Posterior vena cava (tissue), 2 donors: ENCODE results near the gene HECTD3. TPM values are rescaled to one million over a fixed set of nuclear protein-coding genes. Genes with fewer than 3 reads are reported as not detected.
A peak's percentile ranks its signal among the peaks of the same experiment; 100 is the strongest.

Experiments used
- DNase-seq: peaks from one replicate; pipeline ENCODE4 v3.0.0-alpha.2; 2020; ENCODE audit warnings: low spot score
- intact Hi-C, 2 donors: fragments of 100-400 bp; cut with DNase I; formaldehyde crosslinking; loops; one replicate each; pipeline versions ENCODE4 v1.14.1 to v1.14.2; 2022 to 2023
- long read RNA-seq, 2 donors: library from polyadenylated mRNA; unstranded; transcript quantifications; one replicate each; pipeline ENCODE4 v2.0.0, GENCODE V29; 2020 to 2021
- total RNA-seq, 2 donors: library from RNA; stranded (reverse); fragmentation: NEBNext Ultra II Directional; extraction: Animal tissue kit (Norgen Biotek cat#: 25700); gene quantifications; one replicate each; pipeline ENCODE4 v1.2.1, GENCODE V29; 2021
- donor health status: DM: yes; HTN: yes; CAD: no.
- donor health status: DM: yes; HTN: yes; CAD: no.

The HECTD3 gene
- total RNA-seq = 10 to 100 TPM; 26.5 to 32.9 TPM
- long read RNA-seq, donor 1, partial matches to known transcripts = 0 of 7 reads
- long read RNA-seq, donor 1, other reads (novel, unspliced or antisense) = 5 of 7 reads
- long read RNA-seq, donor 2, transcript HECTD3-202 (21 exons, 3,610 nt) = major isoform, 9 of 19 reads
- long read RNA-seq, donor 2, partial matches to known transcripts = 3 of 19 reads
- long read RNA-seq, donor 2, other reads (novel, unspliced or antisense) = 6 of 19 reads

DNA sequence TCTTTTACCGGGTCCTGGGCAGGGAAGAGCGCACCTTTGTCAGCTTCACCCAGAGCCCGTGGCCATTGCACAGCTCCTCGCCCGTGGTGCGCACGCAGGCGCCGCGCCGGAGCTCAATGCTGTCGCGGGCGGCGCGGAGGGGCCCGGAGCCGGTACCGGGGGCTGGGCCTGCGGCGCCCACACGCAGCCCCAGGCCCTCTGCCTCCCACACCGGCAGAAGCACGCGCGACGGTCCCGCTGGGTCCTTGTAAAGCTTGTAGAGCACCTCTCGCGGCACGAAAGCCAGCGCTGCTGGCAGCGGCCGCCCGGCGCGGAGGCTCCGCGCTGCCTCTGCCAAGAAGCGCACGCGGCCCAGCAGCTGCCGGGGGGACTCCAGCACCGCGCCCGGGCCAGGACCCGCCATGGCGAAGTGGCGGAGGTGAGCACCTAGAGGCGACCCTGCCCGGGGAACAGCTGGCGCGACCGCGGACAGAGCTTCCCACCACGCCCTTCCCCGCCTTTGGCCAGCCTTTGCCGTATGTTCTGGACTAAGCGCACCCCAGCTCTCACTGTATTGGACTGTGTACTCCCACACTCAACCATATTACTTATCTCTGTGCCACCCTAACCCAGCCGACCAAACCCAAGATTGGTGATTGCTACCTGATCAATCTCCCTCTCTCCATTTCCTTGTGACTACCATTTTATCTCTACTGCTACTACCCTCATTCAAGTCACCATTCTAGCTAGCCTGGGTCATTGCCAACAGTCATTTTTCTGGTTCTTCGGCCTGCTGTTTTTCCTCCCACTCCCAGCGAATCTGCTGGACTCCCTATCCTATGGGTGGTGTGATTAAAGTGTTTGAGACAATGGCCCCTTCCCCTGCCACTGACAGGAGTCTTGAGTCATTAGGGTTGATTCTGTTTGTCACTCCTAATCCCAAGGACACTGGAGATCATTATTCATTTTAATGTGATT, at the start of gene HECTD3:
HECTD3 (minus strand) TSS at position 470 of the 957 bp plus-strand sequence; CDS start at position 403, 67 bp downstream.
- intact Hi-C loops = loop anchor here in 1 of 2 donors (5.0 to 10.0 kb wide), 4 partner anchors 176 to 561 kb away; partner anchors contain the start of gene TESK2
- DNase-seq = peak; percentile 92

DNA sequence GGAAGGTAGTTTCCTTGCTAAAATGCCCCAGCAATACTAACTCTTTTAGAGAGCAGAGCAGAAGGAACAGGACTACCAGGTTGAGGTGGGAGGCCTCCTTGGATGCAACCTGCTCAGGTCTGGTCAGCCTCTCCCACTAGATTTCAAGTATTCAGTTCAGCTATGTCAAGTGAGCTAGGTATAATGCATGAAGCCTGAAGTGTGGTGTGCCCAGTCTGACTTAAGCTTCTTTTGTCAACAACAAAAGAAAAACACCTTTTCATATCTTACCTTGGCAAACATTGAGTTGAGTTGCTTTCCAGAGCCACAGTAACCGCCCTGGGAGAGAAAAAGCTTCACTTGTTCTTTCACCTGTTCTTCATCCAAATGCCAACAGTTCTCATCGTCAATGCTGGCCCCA, 48.7 kb upstream of the HECTD3 start:
- DNase-seq = no peak
- intact Hi-C loops = no loop called here

DNA sequence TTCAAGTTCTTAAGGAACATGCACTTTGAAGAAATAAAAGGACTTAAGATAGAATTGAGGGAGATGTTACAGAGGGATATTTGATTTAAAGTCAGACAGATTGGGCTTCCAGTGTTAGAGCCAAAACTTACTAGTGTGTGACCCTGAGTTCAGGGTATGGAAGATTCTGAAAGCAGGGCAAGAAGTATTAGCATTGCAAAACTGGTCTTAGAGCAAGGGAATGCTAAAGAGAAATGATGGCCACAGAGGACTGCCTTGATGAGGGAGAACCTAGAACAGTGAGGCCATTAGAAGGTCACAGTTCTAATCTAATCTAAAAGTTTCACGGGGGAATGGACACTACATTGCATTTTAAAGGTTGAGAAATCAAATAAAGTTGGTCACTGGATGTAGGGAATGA, 46.4 kb upstream of the HECTD3 start:
- intact Hi-C loops = no loop called here

DNA sequence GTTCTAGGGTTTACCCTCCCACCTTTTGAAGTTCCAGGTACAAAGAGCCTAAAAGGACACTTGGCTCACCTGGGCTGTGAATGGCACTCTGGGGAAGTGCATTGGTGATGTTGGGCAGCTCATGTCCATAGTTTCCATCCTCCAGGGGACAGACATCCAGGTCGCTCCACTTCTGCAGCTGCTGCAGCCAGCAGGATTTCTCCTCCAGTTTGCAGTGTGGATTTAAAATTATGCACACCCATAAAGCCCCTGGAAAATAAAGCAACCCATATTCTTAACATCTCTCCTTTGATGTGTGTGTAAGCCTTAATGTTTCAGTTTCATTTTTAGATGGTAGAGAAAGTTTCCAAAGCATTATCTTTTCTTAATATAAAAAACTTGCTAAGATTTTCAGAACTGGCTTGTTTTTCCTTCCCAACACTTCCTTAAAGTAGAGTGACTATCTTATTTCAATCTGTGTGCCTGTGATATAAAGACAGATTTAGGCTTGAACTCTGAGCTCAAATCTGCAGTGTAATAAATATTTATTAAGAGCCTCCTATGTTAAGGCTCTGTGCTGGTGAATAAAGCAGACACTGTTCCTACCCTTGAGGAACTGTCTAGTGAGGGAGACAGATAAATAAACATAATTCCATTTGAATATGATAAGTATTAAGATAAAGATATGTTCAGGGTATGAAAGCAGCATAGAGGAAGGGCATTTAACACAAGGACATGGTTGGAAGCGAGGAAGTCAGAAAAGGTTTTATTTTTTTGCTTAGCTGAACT, 40.1 kb upstream of the HECTD3 start:
- no peak for DNase-seq
- intact Hi-C loops = no loop called here

More for the DNA sequence above, 46.4 kb upstream of the HECTD3 start:
- DNase-seq = no peak

GRCh38 chr1:45047032-45047431, 35.9 kb upstream of the HECTD3 start:
- DNase-seq = no peak
- intact Hi-C loops = no loop called here

DNA sequence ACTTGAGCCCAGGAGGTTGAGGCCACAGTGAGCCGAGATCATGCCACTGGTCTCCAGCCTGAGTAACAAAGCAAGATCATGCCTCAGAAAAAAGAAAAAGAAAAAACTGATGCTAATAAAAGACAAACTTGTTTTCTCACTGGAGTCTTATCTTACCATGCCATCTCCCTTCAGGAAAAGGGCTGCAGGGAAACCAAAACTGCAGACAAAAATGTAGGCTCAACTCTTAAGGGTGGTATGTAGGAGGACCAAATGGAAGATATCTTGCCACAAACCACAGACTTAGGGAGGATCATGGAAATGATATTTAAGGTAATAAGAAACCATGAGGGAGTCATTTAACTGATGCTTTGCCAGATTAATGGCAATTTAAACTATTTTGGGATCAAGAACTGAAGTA, 33.8 kb upstream of the HECTD3 start:
- no peak for DNase-seq
- intact Hi-C loops = no loop called here

GRCh38 chr1:45043094-45043493, 32.0 kb upstream of the HECTD3 start:
- DNase-seq = no peak
- intact Hi-C loops = no loop called here

GRCh38 chr1:45040297-45040696, 29.2 kb upstream of the HECTD3 start:
- no peak for DNase-seq
- intact Hi-C loops = no loop called here

DNA sequence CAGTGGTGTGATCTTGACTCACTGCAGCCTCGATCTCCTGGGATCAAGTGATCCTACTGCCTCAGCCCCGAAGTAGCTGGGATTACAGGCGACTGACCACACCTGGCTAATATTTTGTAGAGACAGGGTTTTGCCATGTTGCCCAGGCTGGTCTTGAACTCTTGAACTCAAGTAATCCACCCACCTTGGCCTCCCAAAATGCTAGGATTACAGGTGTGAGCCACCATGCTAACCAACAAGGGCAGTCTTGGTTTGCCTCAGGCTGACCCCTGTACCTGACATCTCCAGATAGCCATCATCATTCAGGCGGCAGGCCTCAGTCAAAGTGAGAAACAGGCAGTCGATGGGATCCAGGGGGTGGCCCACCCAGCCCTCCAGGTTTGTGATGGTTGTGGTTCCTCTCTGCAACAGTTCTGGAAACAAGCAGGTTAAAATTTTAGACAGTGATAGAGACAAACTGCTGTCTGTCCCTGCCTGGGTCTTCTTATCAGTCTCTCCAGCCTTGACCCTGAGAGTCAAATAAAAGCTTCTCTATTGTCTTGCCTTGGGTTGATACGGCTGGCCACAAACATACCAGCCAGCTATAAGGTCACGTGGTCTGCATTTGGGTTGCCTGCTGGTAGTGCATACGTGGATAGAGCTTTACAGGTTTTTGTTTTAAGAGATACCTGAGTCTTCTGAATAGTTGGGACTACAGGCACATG, 27.7 kb upstream of the HECTD3 start:
- DNase-seq = no peak
- intact Hi-C loops = no loop called here

GRCh38 chr1:45038240-45038639, 27.1 kb upstream of the HECTD3 start:
- no peak for DNase-seq
- intact Hi-C loops = no loop called here

DNA sequence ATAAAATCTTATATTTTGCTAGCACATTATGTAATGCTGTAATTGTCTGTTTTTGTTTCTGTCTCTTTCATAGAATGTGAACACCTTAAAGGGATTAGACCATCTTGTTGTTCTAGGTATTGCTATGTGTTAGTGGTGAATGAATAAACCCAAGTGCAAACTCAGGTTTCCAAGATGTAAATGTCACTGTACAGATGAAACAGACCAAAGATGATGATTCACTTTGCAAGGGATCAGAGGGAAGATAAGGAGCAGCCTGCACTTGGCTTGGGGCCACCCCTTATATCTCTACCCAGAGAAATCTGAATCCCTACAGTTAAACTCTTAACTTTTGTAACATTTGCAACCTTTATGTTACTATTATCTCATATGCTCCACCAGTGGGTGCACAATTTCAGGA, 26.3 kb upstream of the HECTD3 start:
- DNase-seq = no peak
- intact Hi-C loops = no loop called here

- no peak for DNase-seq
- intact Hi-C loops = no loop called here
Observed at GRCh38 chr1:45035631-45036301, 24.6 kb upstream of the HECTD3 start.

GRCh38 chr1:45033356-45033755, 22.2 kb upstream of the HECTD3 start:
- intact Hi-C loops = no loop called here
- no peak for DNase-seq

- intact Hi-C loops = no loop called here
- DNase-seq = no peak
Observed at GRCh38 chr1:45032837-45033236, 21.7 kb upstream of the HECTD3 start.

DNA sequence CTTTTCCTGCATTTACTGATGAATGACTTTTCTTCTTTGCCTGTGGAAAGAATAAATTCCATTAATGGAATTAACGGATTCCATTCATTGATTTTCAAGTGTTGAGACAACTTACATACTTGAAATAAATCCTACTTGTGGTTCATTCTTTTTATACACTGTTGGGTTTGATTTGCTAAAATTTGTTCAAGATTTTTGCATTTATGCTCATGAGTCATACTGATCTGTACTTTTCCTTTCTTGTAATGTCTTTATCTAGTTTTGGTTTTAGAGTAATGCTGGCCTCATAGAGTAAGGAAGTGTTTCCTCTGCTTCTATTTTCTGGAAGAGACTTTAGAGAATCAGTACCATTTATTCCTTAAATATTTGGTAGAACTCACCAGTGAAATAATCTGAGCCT, 15.3 kb upstream of the HECTD3 start:
- intact Hi-C loops = no loop called here
- no peak for DNase-seq

DNA sequence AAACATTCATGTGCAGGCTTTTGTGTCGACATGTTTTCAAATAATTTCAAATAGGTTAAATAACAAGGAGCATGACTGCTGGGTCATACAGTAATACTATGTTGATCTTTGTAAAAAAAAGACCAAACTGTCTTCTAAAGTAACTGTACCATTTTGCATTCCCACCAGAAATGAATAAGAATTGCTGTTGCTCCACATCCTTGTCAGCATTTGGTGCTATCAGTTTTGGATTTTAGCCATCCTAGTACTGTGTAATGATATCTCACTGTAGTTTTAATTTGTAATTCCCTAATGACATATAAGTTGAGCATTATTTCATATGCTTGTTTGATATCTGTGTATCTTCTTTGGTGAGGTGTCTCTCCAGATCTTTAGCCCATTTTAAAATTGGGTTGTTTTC, 12.5 kb upstream of the HECTD3 start:
- intact Hi-C loops = no loop called here
- DNase-seq = no peak

DNA sequence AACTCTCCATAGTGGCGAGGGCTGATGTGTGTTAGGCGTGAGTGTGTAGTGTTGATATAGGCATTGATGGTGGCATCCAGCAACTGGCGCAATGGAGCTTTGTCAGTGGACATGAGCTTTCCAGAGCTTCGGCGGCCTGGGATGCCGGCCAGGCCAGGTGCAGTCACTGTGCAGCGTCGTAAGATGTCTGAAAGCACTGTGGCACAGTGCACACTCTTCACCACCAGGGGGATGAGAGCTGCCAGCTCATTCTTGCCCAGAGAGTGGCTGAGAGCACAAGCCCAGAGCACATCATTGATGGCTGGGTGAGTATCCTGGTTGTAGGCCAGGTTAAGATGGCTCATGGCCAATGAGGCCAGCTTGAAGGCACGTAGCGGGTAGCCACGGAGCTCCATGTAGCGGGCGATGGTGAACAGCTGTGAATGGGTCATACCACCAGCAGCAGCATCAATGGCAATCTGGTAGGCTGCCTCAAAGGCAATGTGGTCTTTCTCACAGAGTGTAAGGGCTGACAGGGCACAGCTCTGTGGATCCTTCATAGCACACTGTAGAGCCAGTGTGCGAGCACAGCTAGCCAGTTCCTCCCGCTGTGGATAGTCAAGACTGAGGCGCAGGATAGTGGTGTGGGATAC, 7.6 kb upstream of the HECTD3 start:
- intact Hi-C loops = loop anchor here in 1 of 2 donors (10.0 kb wide), 2 partner anchors 184 to 476 kb away; partner anchors contain the start of gene TESK2
- DNase-seq = peak; percentile 82

GRCh38 chr1:45016767-45017166, 5.6 kb upstream of the HECTD3 start:
- no peak for DNase-seq
- intact Hi-C loops = loop anchor here in 1 of 2 donors (10.0 kb wide), 2 partner anchors 182 to 478 kb away; partner anchors contain the start of gene TESK2
